ENCODE results near the gene CTCF.

The CTCF gene

GRCh38 chr16:67594256-67594915, 32.1 kb downstream of the CTCF start:
- in situ Hi-C loops (cut with MboI; ENCODE audit: low sequenced_read_pairs) = no loop called here

GRCh38 chr16:67594956-67595355, 32.6 kb downstream of the CTCF start:
- in situ Hi-C loops (cut with MboI; ENCODE audit: low sequenced_read_pairs) = no loop called here

GRCh38 chr16:67598527-67598926, 36.2 kb downstream of the CTCF start:
- in situ Hi-C loops (cut with MboI; ENCODE audit: low sequenced_read_pairs) = no loop called here

- in situ Hi-C loops (cut with MboI; ENCODE audit: low sequenced_read_pairs) = no loop called here
These were observed 43.3 kb downstream of the CTCF start for GRCh38 chr16:67605641-67606040.

- in situ Hi-C loops (cut with MboI; ENCODE audit: low sequenced_read_pairs) = no loop called here
These were observed 44.3 kb downstream of the CTCF start for GRCh38 chr16:67606632-67607031.

- in situ Hi-C loops (cut with MboI; ENCODE audit: low sequenced_read_pairs) = no loop called here
These were observed 46.0 kb downstream of the CTCF start for GRCh38 chr16:67608364-67608763.

- in situ Hi-C loops (cut with MboI; ENCODE audit: low sequenced_read_pairs) = no loop called here
These were observed 51.5 kb downstream of the CTCF start for GRCh38 chr16:67613808-67614207.

GRCh38 chr16:67628216-67628615, 65.9 kb downstream of the CTCF start:
- in situ Hi-C loops (cut with MboI; ENCODE audit: low sequenced_read_pairs) = no loop called here

GRCh38 chr16:67632415-67633172, 70.3 kb downstream of the CTCF start:
- in situ Hi-C loops (cut with MboI; ENCODE audit: low sequenced_read_pairs) = no loop called here

GRCh38 chr16:67636713-67637112, 74.4 kb downstream of the CTCF start:
- in situ Hi-C loops (cut with MboI; ENCODE audit: low sequenced_read_pairs) = no loop called here

- in situ Hi-C loops (cut with MboI; ENCODE audit: low sequenced_read_pairs) = no loop called here
These were observed 75.3 kb downstream of the CTCF start for GRCh38 chr16:67637625-67638024.

GRCh38 chr16:67641779-67642708, 79.7 kb downstream of the CTCF start:
- in situ Hi-C loops (cut with MboI; ENCODE audit: low sequenced_read_pairs) = no loop called here

GRCh38 chr16:67644038-67644437, 81.7 kb downstream of the CTCF start:
- in situ Hi-C loops (cut with MboI; ENCODE audit: low sequenced_read_pairs) = no loop called here

GRCh38 chr16:67645397-67646121, 83.2 kb downstream of the CTCF start:
- in situ Hi-C loops (cut with MboI; ENCODE audit: low sequenced_read_pairs) = no loop called here

- in situ Hi-C loops (cut with MboI; ENCODE audit: low sequenced_read_pairs) = no loop called here
These were observed 84.9 kb downstream of the CTCF start for GRCh38 chr16:67647111-67647651.

GRCh38 chr16:67647681-67648080, 85.4 kb downstream of the CTCF start:
- in situ Hi-C loops (cut with MboI; ENCODE audit: low sequenced_read_pairs) = no loop called here

- in situ Hi-C loops (cut with MboI; ENCODE audit: low sequenced_read_pairs) = no loop called here
These were observed 85.9 kb downstream of the CTCF start for GRCh38 chr16:67648088-67648763.

- in situ Hi-C loops (cut with MboI; ENCODE audit: low sequenced_read_pairs) = no loop called here
These were observed 86.6 kb downstream of the CTCF start for GRCh38 chr16:67648764-67649407.

GRCh38 chr16:67649494-67649931, 87.2 kb downstream of the CTCF start:
- in situ Hi-C loops (cut with MboI; ENCODE audit: low sequenced_read_pairs) = no loop called here

Measured in HL-60/S4 treated with retinoic acid at 250 ng/mL for 4 days and 3 days (cell line).